ENCODE measurements around the gene SEC22B.
A peak's percentile ranks its signal among the peaks of the same experiment; 100 is the strongest.
"Not testable (repeated sequence)": the region's sequence is repeated elsewhere in the genome, so short reads cannot be mapped to it uniquely, and the experiment has no call there.

Gene SEC22B

GRCh38 chr1:120176092-120176855 lies at the start of gene SEC22B:
SEC22B (minus strand) TSS chr1:120176520; CDS start chr1:120176381, 139 bp downstream.
- DNase-seq: peak; percentile 95

DNA sequence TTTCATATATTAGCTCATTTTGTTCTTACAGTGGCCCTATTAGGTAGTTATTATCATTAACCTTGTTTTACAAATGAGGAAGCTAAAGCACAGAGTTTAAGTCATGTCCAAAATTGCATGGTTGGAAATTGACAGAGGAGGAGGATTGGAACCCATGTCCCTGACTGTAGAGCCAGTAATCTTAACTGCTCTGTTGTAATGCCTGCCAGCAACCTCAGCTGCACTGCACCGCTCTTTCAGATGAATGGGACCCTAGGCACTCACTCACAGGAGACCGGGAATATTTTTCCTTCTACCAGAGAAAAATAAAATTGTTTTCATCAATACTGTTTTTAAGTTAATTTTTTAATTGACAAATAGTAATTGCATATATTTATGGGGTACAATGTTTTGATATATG lies 41.6 kb upstream of the SEC22B start:
- not testable (repeated sequence) for DNase-seq

DNA sequence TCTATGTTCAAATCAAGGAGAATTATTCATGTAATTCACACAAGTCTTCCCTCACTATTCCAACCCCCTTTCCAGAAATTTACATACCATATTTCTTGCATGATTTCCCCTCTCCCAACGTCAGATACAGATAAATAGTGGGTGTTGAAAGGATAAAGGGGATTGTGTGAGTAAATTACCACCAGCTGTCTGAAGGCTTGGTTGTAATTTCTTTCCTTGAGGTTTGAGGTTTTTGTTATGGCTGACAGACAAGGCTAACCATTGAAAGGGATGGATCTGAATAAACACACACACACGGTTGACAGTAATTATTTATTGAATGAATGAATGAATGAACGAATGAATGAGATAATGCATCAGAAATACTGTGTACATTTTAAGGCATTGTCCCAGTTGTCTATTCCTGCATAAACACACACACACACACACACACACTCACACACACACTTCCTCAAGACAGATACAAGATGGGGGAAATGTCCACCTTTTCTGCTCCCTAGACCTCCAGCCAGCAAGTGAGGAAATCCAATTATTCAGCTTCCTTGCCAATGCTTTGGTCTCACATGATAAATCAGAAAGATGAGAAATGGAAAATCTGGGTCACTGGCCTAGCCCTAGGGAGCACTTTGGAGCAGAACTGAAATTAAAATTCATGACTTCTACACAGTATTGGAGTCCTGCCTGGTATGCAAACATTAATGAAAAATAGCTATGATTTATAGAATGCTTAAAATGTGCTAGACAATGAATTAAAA lies 41.0 kb upstream of the SEC22B start:
- DNase-seq: not testable (repeated sequence)

DNA sequence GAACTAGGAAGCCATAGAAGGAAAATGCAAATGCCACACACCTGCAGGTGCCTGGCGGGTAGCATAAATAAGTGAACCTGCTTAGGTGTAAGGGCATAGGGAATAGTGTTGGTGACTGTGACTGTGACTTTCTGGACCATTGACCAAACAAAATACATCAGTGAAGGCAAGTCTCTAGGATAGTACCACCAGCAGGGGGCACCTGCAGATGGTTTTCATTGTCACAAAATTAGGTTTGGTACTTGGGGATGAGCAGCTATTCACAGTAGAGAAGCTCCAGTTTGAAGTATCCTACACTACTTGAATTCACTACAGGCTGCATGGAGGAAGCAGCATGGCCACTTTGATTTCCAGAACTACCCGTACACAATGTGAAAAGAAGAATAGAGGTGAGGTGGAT lies 37.3 kb upstream of the SEC22B start:
- not testable (repeated sequence) for DNase-seq

- not testable (repeated sequence) for DNase-seq
These were observed 34.4 kb upstream of the SEC22B start for GRCh38 chr1:120210754-120211153.

- not testable (repeated sequence) for DNase-seq
These were observed 20.8 kb upstream of the SEC22B start for GRCh38 chr1:120196863-120197775.

DNA sequence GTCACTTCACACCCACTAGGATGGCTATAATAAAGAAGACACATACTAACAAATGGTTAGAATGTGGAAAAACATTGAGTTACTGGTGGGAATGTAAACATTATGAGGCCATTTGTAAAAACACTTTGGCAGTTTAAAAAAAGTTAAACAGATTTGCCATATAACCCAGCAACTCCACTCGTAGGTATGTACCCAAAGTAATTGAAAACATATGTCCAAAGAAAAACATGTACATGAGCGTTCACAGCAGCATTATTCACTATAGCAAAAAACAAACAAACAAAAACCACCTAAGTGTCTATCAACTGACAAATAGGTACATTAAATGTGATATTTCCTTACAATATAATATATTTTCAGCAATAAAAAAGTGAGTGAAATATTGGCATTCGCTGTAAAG lies 12.3 kb upstream of the SEC22B start:
- DNase-seq: not testable (repeated sequence)

DNA sequence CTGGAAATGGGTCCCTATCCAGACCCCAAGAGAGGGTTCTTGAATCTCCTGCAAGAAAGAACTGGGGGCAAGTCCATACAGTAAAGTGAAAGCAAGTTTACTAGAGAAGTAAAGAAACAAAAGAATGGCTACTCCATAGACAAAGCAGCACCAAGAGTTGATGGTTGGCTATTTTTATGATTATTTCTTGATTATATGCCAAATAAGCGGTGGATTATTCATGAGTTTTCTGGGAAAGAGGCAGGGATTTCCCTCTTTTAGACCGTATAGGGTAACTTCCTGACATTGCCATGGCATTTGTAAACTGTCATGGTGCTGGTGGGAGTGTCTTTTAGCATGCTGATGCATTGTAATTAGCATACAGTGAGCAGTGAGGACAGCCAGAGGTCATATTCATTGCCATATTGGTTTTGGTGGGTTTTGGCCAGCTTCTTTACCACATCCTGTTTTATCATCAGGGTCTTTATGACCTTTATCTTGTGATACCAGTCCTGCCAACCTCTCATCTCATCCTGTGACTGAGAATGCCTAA lies 5.9 kb upstream of the SEC22B start:
- not testable (repeated sequence) for DNase-seq

GRCh38 chr1:120179811-120180690 lies 3.7 kb upstream of the SEC22B start:
- DNase-seq: not testable (repeated sequence)

GRCh38 chr1:120178799-120179756 lies 2.8 kb upstream of the SEC22B start:
- DNase-seq: peak; percentile 20

DNA sequence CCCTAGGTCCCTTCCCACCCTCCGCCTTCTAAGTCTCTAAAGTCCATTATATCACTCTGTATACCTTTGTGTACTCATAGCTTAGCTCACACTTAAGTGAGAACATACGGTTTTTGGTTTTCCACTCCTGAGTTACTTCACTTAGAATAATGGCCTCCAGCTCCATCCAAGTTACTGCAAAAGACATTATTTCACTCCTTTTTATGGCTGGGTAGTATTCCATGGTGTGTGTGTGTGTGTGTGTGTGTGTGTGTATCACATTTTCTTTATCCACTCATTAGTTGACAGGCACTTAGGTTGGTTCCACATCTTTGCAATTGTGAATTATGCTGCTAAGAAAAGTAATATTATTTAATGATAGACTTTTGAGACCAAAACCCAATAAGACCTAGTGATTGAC lies 1.7 kb upstream of the SEC22B start:
- not testable (repeated sequence) for DNase-seq

DNA sequence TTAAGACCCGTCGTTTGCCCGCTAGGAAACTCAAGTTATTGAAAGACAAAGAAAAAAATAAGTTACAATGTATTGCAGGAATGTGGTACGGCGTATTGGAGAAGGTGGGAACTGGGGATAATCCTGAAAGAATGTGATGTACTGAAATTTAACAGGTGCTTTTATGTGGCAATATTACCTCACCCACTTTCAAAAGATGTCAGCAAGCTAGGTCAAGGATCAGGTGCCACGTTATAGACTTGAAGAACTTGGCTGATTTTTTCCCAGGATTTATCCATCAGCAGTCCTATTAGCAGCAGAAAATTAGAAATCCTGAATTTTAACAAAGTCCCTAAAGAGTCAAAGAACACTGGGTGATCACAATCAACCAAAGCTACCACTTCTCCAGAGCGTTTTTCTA lies 632 bp downstream of the SEC22B start:
- not testable (repeated sequence) for DNase-seq

- not testable (repeated sequence) for DNase-seq
These were observed 11.6 kb downstream of the SEC22B start for GRCh38 chr1:120164761-120165160.

GRCh38 chr1:120162015-120162414 lies 14.3 kb downstream of the SEC22B start:
- DNase-seq: not testable (repeated sequence)

- not testable (repeated sequence) for DNase-seq
These were observed 17.8 kb downstream of the SEC22B start for GRCh38 chr1:120158495-120158894.

DNA sequence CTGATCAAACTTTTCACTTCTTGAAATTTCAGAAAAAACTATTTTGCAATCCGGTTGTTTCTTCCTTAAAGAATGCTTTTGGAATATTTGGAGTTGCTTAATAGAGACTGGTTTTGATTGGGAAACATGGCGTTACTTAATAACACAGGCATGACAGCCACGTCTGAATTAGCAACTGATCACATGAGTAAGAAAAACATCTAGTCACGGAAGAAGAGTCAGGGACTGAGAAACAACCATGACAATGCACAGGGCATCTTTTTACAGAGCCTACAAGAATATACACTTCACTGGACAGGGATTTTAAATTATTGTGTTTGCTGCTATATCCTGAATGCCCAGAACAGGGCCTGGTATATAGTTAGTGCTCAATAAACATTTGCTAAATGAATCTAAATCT lies 18.2 kb downstream of the SEC22B start:
- not testable (repeated sequence) for DNase-seq

DNA sequence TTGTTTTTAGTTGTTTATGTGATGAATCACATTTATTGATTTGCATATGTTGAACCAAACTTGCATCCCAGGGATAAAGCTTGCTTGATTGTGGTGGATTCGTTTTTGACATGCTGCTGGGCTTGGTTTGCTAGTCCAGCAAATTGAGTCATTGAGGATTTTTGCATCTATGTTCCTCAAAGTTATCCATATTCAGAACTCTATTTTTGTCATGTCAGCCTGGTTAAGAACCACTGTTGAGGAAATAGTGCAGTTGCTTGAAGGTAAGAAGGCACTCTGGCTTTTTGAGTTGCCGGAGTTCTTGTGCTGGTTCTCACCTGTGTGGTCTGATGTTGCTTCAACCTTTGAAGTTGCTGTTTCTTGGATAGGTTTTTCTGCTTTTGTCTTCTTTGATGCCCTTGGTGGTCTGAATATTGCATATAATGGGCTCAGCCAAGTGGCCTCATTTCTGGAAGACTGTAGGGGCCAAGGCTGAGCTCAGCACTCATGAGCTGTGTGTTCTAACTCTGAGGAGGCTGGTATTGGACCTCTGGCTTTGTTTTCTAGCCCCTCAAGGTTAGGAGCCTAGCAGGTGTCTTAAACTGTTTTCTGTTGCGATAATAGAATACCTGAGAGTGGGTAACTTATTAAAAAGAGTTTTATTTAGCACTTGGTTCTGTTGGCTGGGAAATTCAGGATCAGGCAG lies 26.0 kb downstream of the SEC22B start:
- DNase-seq: not testable (repeated sequence)

GRCh38 chr1:120149420-120150059 lies 26.8 kb downstream of the SEC22B start:
- not testable (repeated sequence) for DNase-seq

DNA sequence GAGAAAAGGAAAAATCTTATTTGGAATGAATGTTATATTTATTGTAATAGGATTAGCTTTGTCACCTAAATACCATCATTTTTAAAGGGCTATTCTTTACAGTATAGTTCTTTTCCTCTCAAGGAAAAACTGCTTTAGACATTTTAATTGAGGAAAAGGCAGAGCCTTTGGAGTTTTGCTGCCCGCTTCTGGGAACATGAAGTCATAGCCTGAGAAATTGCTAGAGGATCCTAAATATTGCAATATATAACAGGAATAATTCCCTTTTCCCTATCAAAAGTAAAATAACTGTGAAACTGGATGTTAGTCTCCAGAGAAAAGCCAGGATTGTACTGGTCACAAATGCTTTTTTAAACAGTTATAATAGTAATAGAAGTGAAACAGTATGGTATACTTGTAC lies 30.5 kb downstream of the SEC22B start:
- not testable (repeated sequence) for DNase-seq

Measured in midbrain (tissue), 1 donor.